ENCODE results near the gene LYG2. TPM values are rescaled to one million over a fixed set of nuclear protein-coding genes. Genes with fewer than 3 reads are reported as not detected.

The LYG2 gene
- total and polyA plus RNA-seq, 2 of the 8 experiments (the other 6 are each of a cell fraction or from before 2014, with no cell fraction given) = not detected

GRCh38 chr2:99279969-99280695 is 24.7 kb upstream of the LYG2 start (continued):
- no peak for TF ChIP-seq JUND (IDR thresholded peaks at IDR 0.05; ENCODE audit: low read length)
- no peak for TF ChIP-seq CTBP2 (IDR thresholded peaks at IDR 0.05; ENCODE audit: borderline replicate concordance, insufficient read depth, insufficient read length, low read length)

All from H1 (cell line).